Progenitor cell of endocrine pancreas (in vitro differentiated cells): Measurements from ENCODE around the gene SEMA6D. TPM values are rescaled to one million over a fixed set of nuclear protein-coding genes. Genes with fewer than 3 reads are reported as not detected.

Experiments
- DNase-seq: peaks from one replicate; pipeline ENCODE4 v3.0.0; 2021; ENCODE audit warnings: low spot score; ENCODE audit not compliant: unreplicated experiment
- H3K27ac Mint-ChIP-seq: 2 replicates; pipeline ENCODE4 v1.8.0; 2021; ENCODE audit warnings: mild to moderate bottlenecking, moderate library complexity, mixed read lengths
- H3K27me3 Mint-ChIP-seq: 2 replicates; pipeline ENCODE4 v1.8.0; 2021; ENCODE audit warnings: mixed read lengths
- H3K36me3 Mint-ChIP-seq: 2 replicates; pipeline ENCODE4 v1.8.0; 2022; ENCODE audit warnings: mixed read lengths; ENCODE audit not compliant: insufficient read depth
- H3K4me1 Mint-ChIP-seq: 2 replicates; pipeline ENCODE4 v1.8.0; 2021; ENCODE audit warnings: low read depth, mixed read lengths
- H3K4me3 Mint-ChIP-seq: 2 replicates; pipeline ENCODE4 v1.8.0; 2021; ENCODE audit warnings: low read depth, mild to moderate bottlenecking, moderate library complexity, mixed read lengths
- H3K9me3 Mint-ChIP-seq: 2 replicates; pipeline ENCODE4 v1.8.0; 2021; ENCODE audit warnings: low read depth, mixed read lengths
- total RNA-seq: library from RNA; stranded (reverse); gene quantifications from 2 replicates; pipeline ENCODE4 v1.2.1, GENCODE V29; 2021
- TF ChIP-seq, protein P1 (sequence below): fragments of 200-600 bp; sonication (generic); IDR thresholded peaks from one replicate; pipeline ENCODE4 v1.5.0; 2021; ENCODE audit warnings: antibody characterized with exemption, mild to moderate bottlenecking; ENCODE audit not compliant: unreplicated experiment

The SEMA6D gene
- total RNA-seq, 1 donor from 2014 or later, result 10.6 TPM

DNA sequence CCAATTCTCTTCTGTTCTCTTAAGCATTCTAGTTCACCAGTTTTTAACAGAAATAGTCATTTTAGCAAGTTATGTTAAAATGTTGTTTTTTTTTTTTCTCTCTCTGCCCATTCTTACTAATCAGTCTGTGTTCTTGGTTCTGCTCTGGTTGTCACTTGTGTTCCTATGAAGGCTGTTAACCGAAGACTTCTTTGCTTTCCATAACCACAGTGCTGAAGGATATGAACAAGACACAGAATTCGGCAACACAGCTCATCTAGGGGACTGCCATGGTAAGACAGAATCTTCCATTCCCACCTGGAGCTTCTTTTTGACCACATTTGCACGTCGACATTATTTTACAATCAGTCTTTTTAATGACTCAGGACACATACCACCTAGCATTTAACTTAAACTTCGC lies 49.1 kb downstream of the SEMA6D start:
- Mint-ChIP-seq H3K9me3 (peaks cover 7% of the 10 kb centered on the region), H3K27me3 (no peaks in the 10 kb centered on the region), H3K27ac (no peak overlapping the region), H3K36me3 (peaks cover 25% of the 10 kb centered on the region), H3K4me1 (no peaks in the 10 kb centered on the region), H3K4me3 (no peak overlapping the region)
- no peak for DNase-seq
- TF ChIP-seq, protein P1, sequence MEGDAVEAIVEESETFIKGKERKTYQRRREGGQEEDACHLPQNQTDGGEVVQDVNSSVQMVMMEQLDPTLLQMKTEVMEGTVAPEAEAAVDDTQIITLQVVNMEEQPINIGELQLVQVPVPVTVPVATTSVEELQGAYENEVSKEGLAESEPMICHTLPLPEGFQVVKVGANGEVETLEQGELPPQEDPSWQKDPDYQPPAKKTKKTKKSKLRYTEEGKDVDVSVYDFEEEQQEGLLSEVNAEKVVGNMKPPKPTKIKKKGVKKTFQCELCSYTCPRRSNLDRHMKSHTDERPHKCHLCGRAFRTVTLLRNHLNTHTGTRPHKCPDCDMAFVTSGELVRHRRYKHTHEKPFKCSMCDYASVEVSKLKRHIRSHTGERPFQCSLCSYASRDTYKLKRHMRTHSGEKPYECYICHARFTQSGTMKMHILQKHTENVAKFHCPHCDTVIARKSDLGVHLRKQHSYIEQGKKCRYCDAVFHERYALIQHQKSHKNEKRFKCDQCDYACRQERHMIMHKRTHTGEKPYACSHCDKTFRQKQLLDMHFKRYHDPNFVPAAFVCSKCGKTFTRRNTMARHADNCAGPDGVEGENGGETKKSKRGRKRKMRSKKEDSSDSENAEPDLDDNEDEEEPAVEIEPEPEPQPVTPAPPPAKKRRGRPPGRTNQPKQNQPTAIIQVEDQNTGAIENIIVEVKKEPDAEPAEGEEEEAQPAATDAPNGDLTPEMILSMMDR, result no peak

DNA sequence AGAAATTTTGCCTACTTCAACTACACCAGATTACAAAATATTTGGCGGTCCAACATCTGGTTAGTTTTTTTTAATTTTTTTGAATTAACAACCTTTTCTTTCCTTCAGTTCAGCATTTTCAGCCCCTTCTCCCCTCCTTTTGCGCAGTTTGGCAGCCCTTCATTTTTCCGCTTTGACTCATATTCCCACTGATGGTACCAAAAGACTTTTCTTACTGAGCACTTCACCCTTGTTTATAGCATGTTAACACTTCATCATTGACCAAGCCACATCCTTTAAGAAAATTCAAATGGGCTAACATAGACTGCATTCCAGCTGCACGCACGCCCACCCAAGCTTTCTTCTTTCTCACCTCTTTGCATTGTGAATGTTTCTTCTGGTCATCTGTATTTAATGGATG lies 49.7 kb downstream of the SEMA6D start:
- H3K27me3 Mint-ChIP-seq, result no peaks in the 10 kb centered on the region
- H3K4me3 Mint-ChIP-seq, result no peak overlapping the region
- no peaks in the 10 kb centered on the region for H3K4me1 Mint-ChIP-seq
- no peak for DNase-seq
- H3K9me3 Mint-ChIP-seq, result peaks cover 7% of the 10 kb centered on the region
- no peak overlapping the region for H3K27ac Mint-ChIP-seq
- TF ChIP-seq, protein P1, result no peak
- H3K36me3 Mint-ChIP-seq, result peaks cover 28% of the 10 kb centered on the region

GRCh38 chr15:47768735-47769134 lies 51.4 kb downstream of the SEMA6D start:
- H3K4me1 Mint-ChIP-seq, result peaks cover 3% of the 10 kb centered on the region
- H3K27me3 Mint-ChIP-seq, result no peaks in the 10 kb centered on the region
- TF ChIP-seq, protein P1, result no peak
- H3K4me3 Mint-ChIP-seq, result no peak overlapping the region
- no peak for DNase-seq
- no peak overlapping the region for H3K27ac Mint-ChIP-seq
- H3K36me3 Mint-ChIP-seq, result peaks cover 23% of the 10 kb centered on the region
- peaks cover 7% of the 10 kb centered on the region for H3K9me3 Mint-ChIP-seq

DNA sequence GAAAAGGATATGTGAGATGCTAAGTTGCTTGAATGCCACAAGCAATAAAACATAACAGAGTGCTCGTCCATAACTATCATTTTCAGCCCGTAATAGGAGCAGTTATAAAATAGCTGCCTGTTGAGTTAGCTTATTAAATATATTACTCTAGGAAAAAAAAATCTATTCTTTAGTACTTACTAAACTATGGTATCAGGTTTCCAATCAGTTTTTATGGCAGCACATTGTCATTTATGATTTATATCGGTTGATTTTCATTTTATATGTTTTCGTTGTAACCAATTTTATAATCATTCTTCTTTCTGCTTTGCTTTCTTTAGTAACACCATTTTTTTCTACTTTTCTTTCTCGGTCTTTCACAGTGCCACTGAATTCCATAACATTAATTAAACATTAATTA lies 51.9 kb downstream of the SEMA6D start:
- Mint-ChIP-seq H3K27me3 (no peaks in the 10 kb centered on the region), H3K4me3 (no peak overlapping the region), H3K9me3 (peaks cover 7% of the 10 kb centered on the region), H3K36me3 (peaks cover 23% of the 10 kb centered on the region), H3K4me1 (peaks cover 3% of the 10 kb centered on the region), H3K27ac (no peak overlapping the region)
- no peak for DNase-seq
- TF ChIP-seq, protein P1, result no peak

GRCh38 chr15:47773143-47773542 lies 55.8 kb downstream of the SEMA6D start:
- no peak overlapping the region for H3K4me3 Mint-ChIP-seq
- peaks cover 14% of the 10 kb centered on the region for H3K36me3 Mint-ChIP-seq
- H3K27ac Mint-ChIP-seq, result no peak overlapping the region
- DNase-seq, result no peak
- no peaks in the 10 kb centered on the region for H3K27me3 Mint-ChIP-seq
- TF ChIP-seq, protein P1, result no peak
- H3K4me1 Mint-ChIP-seq, result peaks cover 3% of the 10 kb centered on the region
- peaks cover 7% of the 10 kb centered on the region for H3K9me3 Mint-ChIP-seq
